Esophagus squamous epithelium (tissue), 4 donors: ENCODE data around the gene CHMP3.

Experiments used
- POLR2A ChIP-seq, 4 donors: fragments of 450-650 bp; IDR thresholded peaks; one replicate each; pipeline ENCODE4 v1.6.1; 2017; ENCODE audit warnings: antibody characterized with exemption in 4 of 4, mild to moderate bottlenecking in 4 of 4, moderate library complexity in 3 of 4
- TF ChIP-seq, protein P1 (sequence below), 6 experiments: fragments of 450-650 bp in 4 of 6; fragments of 200-600 bp in 2 of 6; sonication (generic) in 2 of 6; IDR thresholded peaks; one replicate each; pipeline ENCODE4 v1.5.1; 2016 to 2019; ENCODE audit warnings: antibody characterized with exemption in 6 of 6, mild to moderate bottlenecking in 4 of 6, moderate library complexity in 4 of 6

DNA sequence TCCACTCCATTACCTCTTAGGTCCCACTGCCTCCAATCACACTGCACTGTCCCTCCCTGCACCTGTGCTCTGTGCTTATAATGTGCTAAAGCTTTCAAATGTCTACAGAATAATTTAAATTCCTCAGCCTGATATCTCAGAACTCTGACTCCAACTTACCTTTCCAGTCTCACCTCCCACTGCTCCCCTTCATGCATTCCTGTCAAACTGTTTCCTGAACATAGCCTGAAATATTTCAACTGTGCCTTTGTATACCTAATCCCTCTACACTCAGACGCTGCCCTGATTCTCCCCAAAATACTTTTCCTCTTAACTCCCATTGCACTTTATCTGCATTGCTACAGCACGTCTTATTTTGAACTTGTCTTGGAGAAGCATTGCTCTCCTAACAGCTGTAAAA is 40.5 kb downstream of the CHMP3 start:
- TF ChIP-seq, protein P1, sequence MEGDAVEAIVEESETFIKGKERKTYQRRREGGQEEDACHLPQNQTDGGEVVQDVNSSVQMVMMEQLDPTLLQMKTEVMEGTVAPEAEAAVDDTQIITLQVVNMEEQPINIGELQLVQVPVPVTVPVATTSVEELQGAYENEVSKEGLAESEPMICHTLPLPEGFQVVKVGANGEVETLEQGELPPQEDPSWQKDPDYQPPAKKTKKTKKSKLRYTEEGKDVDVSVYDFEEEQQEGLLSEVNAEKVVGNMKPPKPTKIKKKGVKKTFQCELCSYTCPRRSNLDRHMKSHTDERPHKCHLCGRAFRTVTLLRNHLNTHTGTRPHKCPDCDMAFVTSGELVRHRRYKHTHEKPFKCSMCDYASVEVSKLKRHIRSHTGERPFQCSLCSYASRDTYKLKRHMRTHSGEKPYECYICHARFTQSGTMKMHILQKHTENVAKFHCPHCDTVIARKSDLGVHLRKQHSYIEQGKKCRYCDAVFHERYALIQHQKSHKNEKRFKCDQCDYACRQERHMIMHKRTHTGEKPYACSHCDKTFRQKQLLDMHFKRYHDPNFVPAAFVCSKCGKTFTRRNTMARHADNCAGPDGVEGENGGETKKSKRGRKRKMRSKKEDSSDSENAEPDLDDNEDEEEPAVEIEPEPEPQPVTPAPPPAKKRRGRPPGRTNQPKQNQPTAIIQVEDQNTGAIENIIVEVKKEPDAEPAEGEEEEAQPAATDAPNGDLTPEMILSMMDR (IDR thresholded peaks at IDR 0.05) = no peak
- no peak for TF ChIP-seq POLR2A (IDR thresholded peaks at IDR 0.05)
